ENCODE results near the gene BMAL1.

GRCh38 chr11:13328286-13328685 is 50.7 kb downstream of the BMAL1 start:
- TF ChIP-seq EZH2 (IDR thresholded peaks at IDR 0.05) (no peak), CTCF (IDR thresholded peaks at IDR 0.05) (no peak), EZH2phosphoT487 (IDR thresholded peaks at IDR 0.05) (no peak)

All from neural progenitor cell (in vitro differentiated cells).